Activated CD8-positive, alpha-beta memory T cell treated with anti-CD3 and anti-CD28 coated beads, Interleukin-2, amount 50 U/mL, for 48 hours (primary cell): Measurements from ENCODE around the gene ENTR1.

Experiments used
- DNase-seq: peaks from one replicate; pipeline ENCODE4 v3.0.0-alpha.2; 2020

ENTR1 gene

GRCh38 chr9:136358888-136359287, 51.5 kb downstream of the ENTR1 start:
- DNase-seq = no peak

- no peak for DNase-seq
Measured at GRCh38 chr9:136358016-136358415, 52.4 kb downstream of the ENTR1 start.

- no peak for DNase-seq
Measured at GRCh38 chr9:136357202-136357725, 53.1 kb downstream of the ENTR1 start.

- no peak for DNase-seq
Measured at GRCh38 chr9:136355616-136356557, 54.5 kb downstream of the ENTR1 start.

GRCh38 chr9:136354592-136355085, 55.8 kb downstream of the ENTR1 start:
- DNase-seq = no peak

- no peak for DNase-seq
Measured at GRCh38 chr9:136353757-136354488, 56.5 kb downstream of the ENTR1 start.

- no peak for DNase-seq
Measured at GRCh38 chr9:136353088-136353487, 57.3 kb downstream of the ENTR1 start.

GRCh38 chr9:136352682-136353081, 57.7 kb downstream of the ENTR1 start:
- DNase-seq = no peak
